ENCODE measurements around the gene SLC22A23.
A peak's percentile ranks its signal among the peaks of the same experiment; 100 is the strongest.
"Not testable (repeated sequence)": the region's sequence is repeated elsewhere in the genome, so short reads cannot be mapped to it uniquely, and the experiment has no call there.

SLC22A23 gene

GRCh38 chr6:3259491-3259958, 197.3 kb downstream of the SLC22A23 start:
- DNase-seq, result peak; percentile 55

DNA sequence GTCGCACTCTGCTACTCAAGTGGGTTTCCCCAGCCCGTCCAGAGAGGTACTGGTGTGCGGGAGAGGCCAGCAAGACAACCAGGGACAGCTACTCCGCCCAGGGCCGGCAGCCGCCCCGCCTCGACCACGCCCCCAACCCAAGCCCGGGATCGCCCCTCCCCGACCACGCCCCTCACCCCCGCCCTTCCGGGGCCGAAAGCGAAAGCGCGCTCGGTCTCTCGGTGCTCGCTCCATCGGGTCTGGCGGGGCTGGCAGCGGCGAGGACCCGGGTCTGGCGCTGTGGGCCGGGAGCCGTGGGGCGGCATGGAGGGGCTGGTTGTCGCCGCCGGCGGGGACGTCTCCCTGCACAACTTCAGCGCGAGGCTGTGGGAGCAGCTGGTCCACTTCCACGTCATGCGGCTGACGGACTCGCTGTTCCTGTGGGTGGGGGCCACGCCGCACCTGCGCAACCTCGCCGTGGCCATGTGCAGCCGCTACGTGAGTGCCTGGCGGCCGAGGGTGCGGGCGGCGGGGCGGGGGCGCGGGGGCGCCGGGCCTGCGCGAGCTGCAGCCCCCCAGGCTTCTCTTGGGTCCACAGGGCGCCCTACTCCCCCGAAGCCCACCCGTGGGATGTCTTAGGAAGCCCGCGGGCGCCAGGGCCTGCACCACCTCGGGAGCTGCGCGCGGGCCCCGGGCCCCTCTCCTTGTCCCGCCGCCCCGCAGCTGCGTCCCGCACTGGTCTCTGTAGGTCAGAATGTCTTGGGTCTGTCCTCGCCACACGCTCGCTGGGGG, 197.9 kb downstream of the SLC22A23 start, which contains the start of gene PSMG4:
Gene PSMG4, plus strand, starts transcription at position 228 of the 771 bp plus-strand sequence. Its CDS starts 76 bp downstream, at position 304.
- DNase-seq, result peak; percentile 92

DNA sequence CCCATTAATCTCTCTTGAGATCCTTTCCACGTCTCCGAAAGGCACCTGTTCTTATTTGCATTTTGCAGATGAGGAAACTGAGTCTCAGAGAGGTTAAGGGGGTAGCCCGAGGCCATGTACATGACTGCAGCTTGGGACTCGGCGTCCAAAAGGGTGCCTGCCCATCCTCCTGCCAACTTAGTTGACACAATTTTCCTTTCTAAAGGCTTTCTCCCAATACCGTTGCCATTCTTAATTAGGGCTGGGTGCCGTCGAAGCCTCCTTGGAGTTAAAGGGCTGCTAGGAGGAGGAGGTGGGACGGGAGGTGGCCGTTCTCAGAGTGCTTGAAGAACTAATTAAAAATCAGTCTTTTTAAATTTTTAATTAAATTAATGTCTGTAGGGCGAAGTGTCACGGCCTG, 198.6 kb downstream of the SLC22A23 start:
- DNase-seq, result no peak

DNA sequence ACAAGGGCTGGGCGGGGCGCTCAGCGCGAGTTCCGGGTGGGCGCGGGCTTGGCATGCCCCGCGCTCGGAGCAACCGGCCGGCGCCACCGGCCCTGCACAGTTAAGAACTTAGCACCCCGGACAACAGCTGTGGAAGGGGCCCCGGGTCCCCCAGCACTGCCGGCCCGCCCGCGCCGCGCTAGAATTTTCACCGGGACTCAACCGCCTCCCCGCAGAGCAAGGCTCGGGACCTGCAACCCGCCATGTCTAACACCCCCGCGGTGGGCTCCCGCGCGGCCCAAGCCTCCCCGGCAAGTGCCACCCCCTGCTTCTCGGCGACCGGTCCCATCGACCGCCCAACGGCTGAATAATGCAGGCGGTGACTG, 203.3 kb downstream of the SLC22A23 start:
- DNase-seq, result no peak

DNA sequence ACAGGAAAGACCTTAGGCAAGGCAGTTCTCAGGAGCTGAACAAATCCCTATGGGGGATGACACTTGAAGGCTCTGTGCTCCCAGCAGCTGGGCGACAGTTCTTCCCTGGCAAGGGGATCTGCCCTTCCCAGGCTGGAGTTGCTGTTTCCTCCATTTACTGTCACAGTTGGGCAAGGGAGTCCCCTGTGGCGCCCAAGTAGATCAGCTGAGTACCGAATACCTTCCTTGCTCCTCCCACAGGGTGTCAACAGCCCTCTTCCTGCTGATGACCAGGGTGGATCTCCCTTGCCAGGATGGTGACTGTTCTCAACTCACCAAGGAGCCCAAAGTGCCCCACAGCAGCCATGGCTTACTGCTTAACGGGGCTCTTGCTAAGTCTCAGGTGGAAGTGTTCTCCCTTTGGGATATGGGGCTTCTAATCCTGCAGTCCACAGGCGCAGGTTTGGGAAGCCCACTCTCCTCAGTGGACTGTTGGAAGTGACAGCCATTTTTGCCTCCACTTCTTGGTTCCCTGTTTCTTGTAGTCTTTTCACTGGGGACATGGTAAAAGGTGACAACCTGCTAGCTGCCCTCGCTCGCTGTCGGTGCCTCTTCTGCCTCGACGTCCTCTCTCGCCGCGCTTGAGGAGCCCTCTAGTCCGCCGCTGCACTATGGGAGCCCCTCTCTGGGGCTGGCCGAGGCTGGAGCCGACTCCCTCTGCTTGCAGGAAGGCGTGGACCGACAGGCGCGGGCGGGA, 203.8 kb downstream of the SLC22A23 start:
- DNase-seq, result no peak

- no peak for DNase-seq
Observed at GRCh38 chr6:3252369-3252768, 204.5 kb downstream of the SLC22A23 start.

DNA sequence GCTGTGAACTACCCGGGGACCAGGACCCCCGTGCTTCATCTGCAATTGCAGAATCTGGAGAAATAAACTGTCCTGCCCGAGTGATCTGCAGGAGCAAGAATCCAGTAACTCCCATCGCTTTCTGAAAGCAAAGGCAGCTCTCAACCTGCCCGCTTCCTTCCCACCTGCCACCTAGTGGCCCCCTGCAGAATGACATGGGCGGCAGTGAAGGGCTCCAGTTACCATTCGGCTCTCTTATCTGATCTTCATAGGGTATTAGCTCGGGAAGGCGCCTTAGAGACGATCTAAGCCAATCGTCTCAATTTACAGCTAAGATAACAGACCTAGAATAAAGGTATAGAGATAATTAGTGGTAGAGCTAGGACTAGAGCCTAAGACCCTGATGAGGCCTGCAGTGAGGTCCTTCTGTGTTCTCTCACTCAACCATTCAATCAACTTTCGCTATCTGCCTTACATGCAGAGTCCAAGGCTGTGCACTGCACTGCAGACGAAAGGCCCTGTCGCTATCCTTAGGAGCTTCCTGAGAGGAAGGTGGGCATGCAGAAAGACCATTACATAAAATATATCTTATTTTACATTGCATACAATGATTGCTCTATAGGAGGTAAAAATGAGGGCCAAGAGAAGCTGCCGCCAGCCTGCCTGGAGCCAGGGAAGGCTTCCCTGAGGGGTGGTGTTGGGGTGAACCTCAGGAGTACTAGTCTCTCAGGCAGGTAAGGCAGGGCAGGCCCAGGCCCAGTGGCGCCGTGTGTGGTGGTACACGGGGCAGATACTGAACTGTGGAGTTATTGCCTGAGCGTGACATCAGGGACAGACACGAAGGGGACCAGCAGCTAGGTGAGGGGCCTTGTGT, 205.2 kb downstream of the SLC22A23 start:
- peak; percentile 90 for DNase-seq

DNA sequence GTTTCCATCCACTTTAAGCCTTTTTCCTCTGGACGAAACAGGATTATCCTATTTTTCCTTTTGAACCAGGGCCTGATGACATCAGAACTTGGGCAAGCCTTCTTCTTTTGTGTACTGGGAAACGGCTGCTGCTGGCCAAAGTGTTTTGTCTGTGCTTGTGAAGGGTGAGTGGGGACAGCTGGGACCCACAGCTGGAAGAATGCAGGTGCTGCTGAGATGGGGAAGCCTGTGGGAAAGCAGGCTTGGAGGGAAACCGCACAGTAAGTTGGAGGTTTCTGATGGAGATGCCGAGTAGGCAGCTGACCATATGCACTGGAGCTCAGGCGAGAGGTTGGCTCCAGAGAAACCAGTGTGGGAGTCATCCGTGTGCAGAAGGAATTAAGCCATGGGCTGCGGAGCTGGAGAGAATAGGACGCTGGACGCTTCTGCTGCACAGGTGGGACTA, 206.6 kb downstream of the SLC22A23 start:
- peak; percentile 19 for DNase-seq

DNA sequence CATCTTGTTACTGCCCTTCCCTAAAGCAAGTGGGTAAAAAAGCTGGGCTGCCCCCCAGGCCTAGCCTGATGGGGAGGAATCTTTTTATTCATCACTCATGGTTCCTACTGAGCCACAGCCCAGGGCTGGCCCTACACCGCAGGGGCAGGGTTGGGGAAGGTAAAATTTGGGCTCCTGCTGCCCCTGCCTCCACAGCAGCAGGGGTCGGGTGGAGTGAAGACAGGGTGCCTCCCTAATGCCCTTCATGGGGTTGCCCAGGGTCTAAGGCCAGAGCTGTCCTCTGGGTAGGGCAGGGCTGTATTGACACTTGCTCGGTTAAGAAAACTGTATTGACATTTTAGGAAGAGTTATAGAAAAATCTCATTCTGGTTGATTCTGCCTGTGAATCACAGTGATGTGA, 207.0 kb downstream of the SLC22A23 start:
- no peak for DNase-seq

GRCh38 chr6:3247255-3248146, 209.3 kb downstream of the SLC22A23 start:
- peak; percentile 88 for DNase-seq

DNA sequence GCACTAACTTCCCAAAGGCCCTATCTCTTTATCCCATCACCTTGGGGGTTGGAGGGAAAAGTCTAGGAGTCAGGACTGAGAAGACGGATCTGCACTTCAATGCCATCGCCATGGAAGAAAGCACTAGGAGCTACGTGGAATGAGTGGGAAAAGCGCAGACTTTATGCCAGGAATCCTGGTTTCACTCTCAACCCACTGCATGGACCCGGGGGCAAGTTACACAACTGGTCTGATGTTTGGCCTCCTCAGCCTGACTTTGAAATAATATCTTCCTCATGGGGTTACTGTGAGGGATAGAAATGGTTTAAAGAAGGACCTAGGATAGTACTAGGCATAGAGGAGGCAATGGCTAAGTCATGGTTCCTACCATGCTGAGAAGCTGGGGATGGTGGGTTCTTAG, 211.6 kb downstream of the SLC22A23 start:
- no peak for DNase-seq

GRCh38 chr6:3244832-3245161, 212.1 kb downstream of the SLC22A23 start:
- DNase-seq, result not testable (repeated sequence)

DNA sequence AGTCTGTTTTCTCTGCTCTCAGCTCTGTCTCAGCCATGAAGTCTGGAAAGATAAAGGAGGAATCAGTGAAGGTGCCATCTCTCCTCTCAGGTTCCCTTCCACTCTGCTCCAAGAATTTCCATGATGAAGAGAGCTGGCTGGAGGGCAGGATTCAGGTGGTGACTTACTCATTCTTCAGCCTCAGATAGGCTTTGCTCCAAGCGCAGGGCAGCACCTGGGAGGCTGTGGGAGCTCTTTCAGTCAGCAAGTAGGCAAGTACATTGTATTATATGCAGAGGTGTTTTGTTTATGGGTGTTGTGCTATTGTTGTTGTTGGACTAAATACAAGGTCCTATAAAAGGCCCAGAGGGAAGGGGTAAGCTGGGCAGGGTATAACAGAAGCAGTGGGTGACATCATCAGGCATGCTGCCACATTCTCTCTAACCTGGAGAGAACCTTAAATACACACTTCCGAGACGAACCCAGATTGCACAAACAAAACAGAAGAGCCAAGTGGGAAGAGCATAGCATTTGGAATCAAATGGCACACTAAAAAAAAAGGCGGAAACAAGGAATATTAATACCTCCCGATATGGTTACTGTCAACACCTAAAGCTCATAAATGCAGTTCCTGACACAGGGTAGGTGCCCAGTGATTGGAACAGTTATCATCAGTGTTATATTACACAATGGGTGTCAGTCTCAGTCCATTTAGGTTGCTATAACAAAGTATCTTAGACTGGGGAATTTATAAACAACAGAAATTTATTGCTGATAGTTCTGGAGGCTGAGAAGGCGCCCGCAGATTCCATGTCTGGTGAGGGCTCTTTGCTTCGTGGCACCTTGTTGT, 212.6 kb downstream of the SLC22A23 start:
- peak; percentile 99 for DNase-seq

DNA sequence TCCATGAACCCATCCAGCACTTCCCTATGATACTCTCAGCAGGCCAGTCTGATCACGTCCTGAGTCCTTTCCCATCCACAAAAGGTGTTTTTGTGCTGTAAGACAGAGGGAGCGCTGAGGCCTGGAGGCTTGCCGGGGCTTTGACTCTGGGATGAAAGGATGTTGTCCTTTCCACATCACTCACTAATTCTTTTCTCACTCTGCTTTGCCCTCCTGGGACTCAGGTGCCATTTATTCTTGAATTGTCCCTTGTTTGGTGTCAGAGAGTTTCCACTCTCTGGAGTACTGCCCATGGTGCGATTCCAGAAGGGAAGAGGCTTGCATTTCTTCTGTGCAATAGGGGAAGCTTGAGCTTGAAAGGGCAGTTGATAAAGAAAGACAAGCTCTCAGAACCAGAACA, 214.1 kb downstream of the SLC22A23 start:
- no peak for DNase-seq

GRCh38 chr6:3241745-3242144, 215.1 kb downstream of the SLC22A23 start:
- not testable (repeated sequence) for DNase-seq

DNA sequence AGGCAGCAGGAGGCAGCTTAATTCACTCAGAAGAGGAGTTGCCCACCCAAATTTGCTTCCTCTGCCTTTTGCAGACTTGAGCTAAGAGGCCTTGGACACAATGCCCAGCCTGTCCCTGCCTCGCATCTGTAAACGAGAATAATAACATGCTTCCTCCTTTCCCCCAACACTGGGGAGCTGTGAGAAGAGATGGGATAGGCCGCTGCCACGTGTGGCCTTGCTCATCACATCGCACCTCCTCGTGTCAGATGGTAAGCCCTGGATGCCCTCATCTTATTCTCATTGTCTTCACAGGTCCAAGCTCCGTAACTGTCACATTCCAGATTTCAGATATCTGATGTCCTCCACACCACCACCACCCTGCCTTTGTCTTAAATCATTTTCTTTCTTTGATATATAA, 216.3 kb downstream of the SLC22A23 start:
- DNase-seq, result no peak

DNA sequence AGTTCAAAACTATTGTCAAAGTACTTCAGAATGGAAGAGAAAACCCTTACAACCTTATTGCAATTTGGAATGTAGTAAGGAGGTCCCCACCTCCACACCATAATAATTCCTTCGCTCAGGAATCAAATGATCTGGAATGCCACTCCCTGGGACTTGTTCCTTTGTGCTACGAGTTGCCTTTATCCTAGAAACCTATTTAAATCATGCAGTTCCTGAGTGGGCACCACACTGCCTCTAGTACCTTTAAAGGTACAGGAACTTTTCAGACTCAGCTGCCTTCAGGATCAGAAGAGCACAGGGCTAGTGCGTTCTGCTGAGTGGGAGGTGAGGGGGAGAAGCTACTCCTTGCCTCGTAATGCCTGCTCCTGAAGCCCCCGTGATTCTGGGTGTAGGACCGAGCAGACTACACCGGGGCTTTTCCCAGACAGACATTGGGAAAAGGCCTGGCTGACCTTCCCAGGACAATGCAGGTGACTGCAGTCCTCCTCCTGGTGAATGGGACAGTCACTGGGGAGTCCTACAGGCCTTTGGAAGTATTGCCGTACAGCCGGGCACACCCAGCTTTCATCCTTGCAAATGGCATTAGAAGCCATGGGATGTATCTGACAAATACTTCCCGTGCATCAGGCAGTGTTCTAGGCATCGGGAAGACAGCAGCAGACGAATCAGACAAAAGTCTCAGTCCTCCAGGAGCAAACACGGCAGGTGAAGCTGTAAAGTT, 217.6 kb downstream of the SLC22A23 start:
- DNase-seq, result no peak

GRCh38 chr6:3237761-3238662, 218.8 kb downstream of the SLC22A23 start:
- no peak for DNase-seq

GRCh38 chr6:3236005-3236404, 220.8 kb downstream of the SLC22A23 start:
- DNase-seq, result no peak
